VCaP (cell line): ENCODE data around the gene SOD1.

Experiments used
- H3K27ac ChIP-seq: fragments of 450-650 bp; 2 replicates; pipeline ENCODE4 v1.5.1; 2017
- CTCF ChIP-seq: fragments of 450-650 bp; conservative IDR thresholded peaks from 2 replicates; pipeline ENCODE4 v1.5.1; 2017; ENCODE audit warnings: mild to moderate bottlenecking, moderate library complexity

Gene SOD1

GRCh38 chr21:31667639-31668038 is 8.1 kb downstream of the SOD1 start:
- TF ChIP-seq CTCF = no peak
- H3K27ac ChIP-seq = no peak overlapping the region

- no peak overlapping the region for H3K27ac ChIP-seq
These were observed 9.4 kb downstream of the SOD1 start for GRCh38 chr21:31668651-31669491.

GRCh38 chr21:31670070-31670469 is 10.6 kb downstream of the SOD1 start:
- TF ChIP-seq CTCF = no peak
- H3K27ac ChIP-seq = no peak overlapping the region

More at GRCh38 chr21:31668651-31669491, 9.4 kb downstream of the SOD1 start:
- TF ChIP-seq CTCF = no peak

- TF ChIP-seq CTCF = no peak
- no peak overlapping the region for H3K27ac ChIP-seq
These were observed 11.7 kb downstream of the SOD1 start for GRCh38 chr21:31671146-31671716.

- no peak for TF ChIP-seq CTCF
- no peak overlapping the region for H3K27ac ChIP-seq
These were observed 12.4 kb downstream of the SOD1 start for GRCh38 chr21:31671931-31672330.

- no peak overlapping the region for H3K27ac ChIP-seq
- TF ChIP-seq CTCF = no peak
These were observed 13.9 kb downstream of the SOD1 start for GRCh38 chr21:31673321-31673912.

GRCh38 chr21:31675318-31675717 is 15.8 kb downstream of the SOD1 start:
- H3K27ac ChIP-seq = no peak overlapping the region
- TF ChIP-seq CTCF = no peak
